Superior temporal gyrus (tissue), 1 donor: ENCODE measurements around the gene TOMM5.
"Not testable (repeated sequence)": the region's sequence is repeated elsewhere in the genome, so short reads cannot be mapped to it uniquely, and the experiment has no call there.

Experiments
- DNase-seq: peaks from one replicate; pipeline ENCODE4 v3.0.0-alpha.2; 2016; ENCODE audit errors: extremely low spot score

TOMM5 gene

GRCh38 chr9:37611961-37612360 is 19.6 kb upstream of the TOMM5 start:
- no peak for DNase-seq

GRCh38 chr9:37611014-37611413 is 18.6 kb upstream of the TOMM5 start:
- DNase-seq, result no peak

GRCh38 chr9:37609735-37610397 is 17.5 kb upstream of the TOMM5 start:
- DNase-seq, result no peak

DNA sequence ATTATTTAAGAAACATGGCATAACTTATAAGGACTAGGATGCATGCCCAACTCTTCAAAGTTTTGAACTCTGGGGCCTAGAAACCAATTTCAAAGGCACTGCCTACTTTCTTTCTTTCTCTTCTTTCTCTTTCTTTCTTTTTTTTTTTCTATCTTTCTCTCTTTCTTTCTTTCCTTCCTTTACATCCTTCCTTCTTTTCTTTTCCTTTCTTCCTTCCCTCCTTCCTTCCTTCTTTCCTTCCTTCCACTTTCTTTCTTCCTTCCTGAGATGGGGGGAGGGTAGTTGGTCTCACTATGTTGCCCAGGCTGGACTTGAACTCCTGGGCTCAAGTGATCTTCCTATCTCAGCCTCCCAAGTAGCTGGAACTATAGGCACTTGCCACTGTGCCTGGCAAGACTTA is 15.9 kb upstream of the TOMM5 start:
- no peak for DNase-seq

GRCh38 chr9:37604296-37604695 is 11.9 kb upstream of the TOMM5 start:
- DNase-seq, result no peak

DNA sequence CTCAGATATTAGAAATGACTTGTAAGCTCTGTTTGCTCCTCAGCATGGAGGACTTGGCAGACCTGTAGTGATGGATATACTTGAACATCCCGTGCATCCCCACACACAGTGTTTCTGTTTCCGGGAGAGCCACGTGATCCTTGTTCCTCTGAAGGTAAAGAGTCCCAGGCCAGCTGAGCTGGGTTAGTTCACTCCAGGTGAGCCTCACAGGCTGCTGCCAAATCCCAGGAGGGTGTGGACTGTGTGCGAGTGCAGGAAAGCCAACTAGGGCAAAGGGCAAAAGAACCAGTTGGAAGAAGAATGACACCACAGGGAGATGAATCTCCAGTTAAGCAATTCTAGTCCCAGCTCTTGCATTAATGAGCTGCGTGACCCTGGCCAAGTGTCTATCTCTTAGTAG is 10.4 kb upstream of the TOMM5 start:
- no peak for DNase-seq

DNA sequence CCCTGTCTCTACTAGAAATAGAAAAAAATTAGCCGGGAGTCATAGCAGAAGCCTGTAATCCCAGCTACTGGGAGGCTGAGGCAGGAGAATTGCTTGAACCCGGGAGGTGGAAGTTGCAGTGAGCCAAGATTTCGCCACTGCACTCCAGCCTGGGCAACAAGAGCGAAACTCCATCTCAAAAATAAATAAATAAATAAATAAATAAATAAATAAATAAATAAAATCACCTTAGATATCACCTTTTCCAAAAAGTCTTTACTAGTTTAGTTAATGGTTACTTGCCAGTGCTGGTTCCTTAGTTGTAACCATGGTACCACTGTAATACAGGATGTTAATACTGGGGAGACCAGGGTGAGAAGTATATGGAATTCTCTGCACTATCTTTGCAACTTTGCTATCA is 9.7 kb upstream of the TOMM5 start:
- DNase-seq, result not testable (repeated sequence)

DNA sequence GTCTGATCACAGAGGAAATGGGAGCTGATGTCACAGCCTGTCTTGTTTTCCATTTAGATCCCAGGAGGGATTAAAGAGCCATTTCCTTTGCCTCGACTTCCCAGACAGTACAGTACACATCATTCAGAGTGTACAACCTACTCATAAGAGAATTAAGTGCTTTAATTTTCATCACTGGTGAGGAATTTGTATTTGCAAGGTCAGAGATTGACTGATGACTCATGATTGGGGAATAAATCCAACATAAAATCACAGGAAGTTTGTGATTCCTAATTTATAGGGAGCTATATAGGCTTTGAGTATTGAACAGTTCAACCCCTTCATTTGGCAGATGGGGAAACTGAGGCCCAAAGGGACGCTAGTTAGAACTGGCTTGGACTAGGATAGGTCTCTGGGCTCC is 4.1 kb upstream of the TOMM5 start:
- DNase-seq, result no peak

GRCh38 chr9:37593883-37594448 is 1.6 kb upstream of the TOMM5 start:
- no peak for DNase-seq

GRCh38 chr9:37587521-37587920 is 4.9 kb downstream of the TOMM5 start:
- no peak for DNase-seq

DNA sequence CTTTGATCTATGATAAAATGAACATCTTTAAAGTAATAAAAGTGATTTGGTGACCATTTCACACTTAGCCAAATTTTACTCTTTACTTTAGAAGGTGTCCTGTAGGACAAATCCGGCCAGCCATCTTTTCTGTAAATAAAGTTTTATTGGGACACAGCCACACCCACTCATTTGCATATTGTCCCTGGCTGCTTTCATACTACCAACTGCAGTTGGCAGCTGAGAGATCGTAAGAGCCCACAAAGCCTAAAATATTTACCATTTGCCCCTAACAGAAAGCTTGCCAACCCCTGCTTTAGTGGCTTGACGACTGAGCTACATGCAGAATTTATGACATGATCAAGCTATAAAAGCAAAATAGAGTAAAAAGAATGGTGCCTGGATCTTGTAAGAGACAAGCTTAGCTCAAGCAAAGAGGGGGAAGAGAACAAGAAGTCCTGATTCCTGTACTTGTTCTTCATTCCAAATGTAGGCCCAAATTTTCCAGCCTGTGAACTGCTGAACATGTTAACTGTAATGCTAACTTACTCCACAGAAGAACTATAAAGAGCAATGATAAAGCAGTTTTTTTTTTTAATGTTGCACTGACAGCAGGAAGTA is 8.8 kb downstream of the TOMM5 start:
- DNase-seq, result no peak

DNA sequence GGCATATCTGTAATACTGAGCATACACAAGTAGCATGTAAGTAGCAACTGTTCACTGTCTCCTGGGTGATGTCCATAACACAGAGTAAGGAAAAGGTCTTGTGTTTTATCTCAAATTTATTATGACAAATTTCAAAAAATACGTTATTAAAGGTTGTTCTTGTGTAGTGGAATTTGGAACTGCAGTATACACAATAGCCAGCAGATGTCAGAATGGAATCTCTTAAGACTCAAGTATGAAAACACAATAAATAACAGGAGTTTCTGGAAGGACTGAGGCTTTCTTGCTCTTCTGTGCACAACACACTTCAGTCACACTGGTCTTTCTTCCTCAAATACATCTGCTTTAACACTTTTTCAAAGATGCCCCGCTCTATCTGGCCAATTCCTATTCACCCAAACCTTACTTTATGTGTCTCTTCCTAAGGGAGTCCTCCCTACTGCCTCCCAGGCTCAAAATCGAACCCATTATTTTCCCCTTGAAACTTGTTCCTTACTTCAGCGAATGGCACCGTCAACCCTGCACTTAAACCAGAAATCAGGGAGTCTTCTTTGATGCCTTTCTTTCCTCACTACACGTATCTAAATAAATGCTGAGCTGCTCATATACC is 9.7 kb downstream of the TOMM5 start:
- DNase-seq, result peak; percentile 88

- peak; percentile 70 for DNase-seq
These were observed 16.3 kb downstream of the TOMM5 start, which contains the start of gene FBXO10 for GRCh38 chr9:37575921-37576721. TSS of gene FBXO10 (minus strand) at chr9:37576380. CDS start at chr9:37541768, 34,612 bp downstream.

- DNase-seq, result no peak
These were observed 16.9 kb downstream of the TOMM5 start for GRCh38 chr9:37575511-37575914.

- no peak for DNase-seq
These were observed 17.4 kb downstream of the TOMM5 start for GRCh38 chr9:37575001-37575400.

GRCh38 chr9:37574241-37574721 is 18.1 kb downstream of the TOMM5 start:
- DNase-seq, result no peak

- DNase-seq, result no peak
These were observed 21.1 kb downstream of the TOMM5 start for GRCh38 chr9:37571282-37571681.

GRCh38 chr9:37566716-37567115 is 25.7 kb downstream of the TOMM5 start:
- DNase-seq, result no peak

- DNase-seq, result no peak
These were observed 26.5 kb downstream of the TOMM5 start for GRCh38 chr9:37565661-37566618.

DNA sequence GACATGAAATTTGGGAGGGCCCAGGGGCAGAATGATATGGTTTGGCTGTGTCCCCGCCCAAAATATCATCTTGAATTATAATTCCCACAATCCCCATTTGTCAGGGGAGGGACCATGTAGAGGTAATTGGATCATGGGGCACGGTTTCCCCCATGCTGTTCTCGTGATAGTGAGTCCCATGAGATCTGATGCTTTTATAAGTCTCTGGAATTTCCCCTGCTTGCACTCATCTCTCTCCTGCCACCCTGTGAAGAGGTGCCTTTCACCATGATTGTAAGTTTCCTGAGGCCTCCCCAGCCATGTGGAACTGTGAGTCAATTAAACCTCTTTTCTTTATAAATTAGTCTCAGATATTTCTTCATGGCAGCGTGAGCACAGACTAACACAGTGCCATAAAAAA is 27.5 kb downstream of the TOMM5 start:
- DNase-seq, result no peak
